OCI-LY1 (cell line): ENCODE measurements around the gene PAM.

Source experiments
- CTCF ChIP-seq: fragments of 200-600 bp; sonication (generic), shearing (Covaris generic); IDR thresholded peaks from 2 replicates; pipeline ENCODE4 v1.5.1; 2017; ENCODE audit warnings: mild to moderate bottlenecking, antibody characterized with exemption, low read length, moderate library complexity, mixed read lengths
- EZH2 ChIP-seq: fragments of 200-600 bp; sonication (generic), shearing (Covaris generic); IDR thresholded peaks from 2 replicates; pipeline ENCODE4 v1.8.0; 2017; ENCODE audit warnings: borderline replicate concordance, mixed run types, mild to moderate bottlenecking, antibody characterized with exemption, low read length, moderate library complexity, mixed read lengths

DNA sequence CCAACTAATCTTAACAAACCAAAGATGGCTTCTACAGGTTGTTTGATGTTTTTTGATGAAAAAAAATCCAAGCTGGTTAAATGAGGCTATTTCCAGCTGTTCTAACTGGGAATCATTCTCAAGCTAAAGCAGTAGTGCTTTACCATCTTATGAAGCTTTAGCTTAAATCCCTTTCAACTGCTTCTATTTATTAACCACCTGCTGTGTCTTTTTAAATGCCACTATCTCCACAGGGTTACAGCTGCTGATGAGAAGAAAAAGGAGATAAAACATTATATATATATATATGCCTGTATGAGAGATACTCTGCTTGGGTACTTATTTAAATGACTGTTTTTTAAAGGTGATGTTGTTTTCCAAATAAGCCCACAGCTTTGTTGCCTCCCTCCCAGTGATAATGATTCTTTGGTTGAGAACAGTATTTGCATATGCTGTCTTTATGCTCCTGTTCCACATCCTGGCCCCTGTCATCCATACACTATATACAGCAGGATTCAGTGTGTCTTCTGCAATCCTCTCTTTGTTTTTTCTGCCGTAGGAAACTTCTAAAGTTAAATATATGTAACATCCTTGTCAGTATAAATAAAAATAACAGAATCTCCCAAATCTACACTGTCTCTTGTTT lies 164.0 kb downstream of the PAM start:
- TF ChIP-seq CTCF: no peak
- TF ChIP-seq EZH2: no peak
